Stimulated activated CD4-positive, alpha-beta T cell treated with anti-CD3 and anti-CD28 coated beads, Interleukin-15, amount 100 ng/mL, for 1 hour (primary cell): ENCODE results near the gene HSDL2.
"Not testable (repeated sequence)": the region's sequence is repeated elsewhere in the genome, so short reads cannot be mapped to it uniquely, and the experiment has no call there.

Source experiments
- DNase-seq, 2 donors: peaks; one replicate each; pipeline ENCODE4 v3.0.0-alpha.2; 2020; ENCODE audit warnings: low read depth in 1 of 2, low spot score in 1 of 2

Gene HSDL2

DNA sequence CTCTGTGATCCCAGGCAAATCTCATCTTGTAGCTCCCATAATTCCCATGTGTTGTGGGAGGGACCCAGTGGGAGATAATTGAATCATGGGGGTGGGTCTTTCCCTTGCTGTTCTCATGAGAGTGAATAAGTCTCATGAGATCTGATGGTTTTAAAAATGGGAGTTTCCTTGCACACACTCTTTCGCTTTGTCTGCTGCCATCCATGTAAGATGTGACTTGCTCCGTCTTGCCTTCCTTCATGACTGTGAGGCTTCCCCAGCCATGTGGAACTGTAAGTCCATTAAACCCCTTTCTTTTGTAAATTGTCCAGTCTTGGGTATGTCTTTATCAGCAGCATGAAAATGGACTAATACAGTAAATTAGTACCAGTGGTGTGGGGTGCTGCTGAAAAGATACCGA is 14.7 kb upstream of the HSDL2 start:
- DNase-seq: not testable (repeated sequence)

DNA sequence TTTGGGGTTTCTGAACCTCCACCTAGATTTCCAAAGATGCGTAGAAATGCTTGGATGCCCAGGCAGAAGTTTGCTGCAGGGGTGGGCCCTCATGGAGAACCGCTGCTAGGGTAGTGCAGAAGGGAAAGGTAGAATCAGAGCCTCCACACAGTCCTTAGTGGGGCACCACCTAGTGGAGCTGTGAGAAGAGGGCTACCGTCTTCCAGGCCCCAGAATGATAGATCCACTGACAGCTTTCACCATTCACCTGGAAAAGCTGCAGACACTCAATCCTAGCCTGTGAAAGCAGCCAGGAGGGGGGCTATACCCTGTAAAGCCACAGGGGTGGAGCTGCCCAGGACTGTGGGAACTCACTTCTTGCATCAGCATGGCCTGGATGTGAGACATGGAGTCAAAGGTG is 13.3 kb upstream of the HSDL2 start:
- DNase-seq: no peak

DNA sequence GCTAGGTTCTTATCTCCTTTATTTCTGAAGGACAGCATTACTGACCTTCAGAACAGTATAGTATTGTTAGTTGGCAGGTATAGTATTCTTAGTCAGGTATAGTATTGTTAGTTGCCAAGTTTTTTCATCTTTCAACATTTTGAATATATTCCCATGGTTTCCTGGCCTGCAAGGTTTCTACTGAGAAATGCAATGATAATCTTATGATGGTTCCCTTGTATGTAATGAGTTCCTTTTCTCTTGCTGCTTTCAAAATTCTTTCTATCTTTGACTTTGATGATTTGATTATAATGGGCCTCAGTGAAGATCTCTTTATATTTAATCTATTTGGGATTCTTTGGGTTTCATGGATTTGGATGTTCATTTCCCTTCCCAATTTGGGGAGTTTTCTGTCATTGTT is 12.4 kb upstream of the HSDL2 start:
- DNase-seq: no peak

DNA sequence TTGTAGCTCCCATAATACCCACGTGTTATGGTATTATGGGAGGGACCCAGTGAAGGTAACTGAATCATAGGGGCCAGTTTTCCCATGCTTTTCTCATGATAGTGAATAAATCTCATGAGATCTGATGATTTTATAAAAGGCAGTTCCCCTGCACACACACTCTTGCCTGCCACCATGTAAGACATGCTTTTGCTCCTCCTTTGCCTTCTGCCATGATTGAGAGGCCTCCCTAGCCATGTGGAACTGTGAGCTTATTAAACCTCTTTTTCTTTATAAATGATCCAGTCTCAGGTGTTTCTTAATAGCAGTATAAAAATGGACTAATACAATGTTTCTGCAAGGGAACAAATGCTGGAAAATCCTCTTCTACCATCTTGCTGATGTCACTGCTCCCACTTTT is 10.1 kb upstream of the HSDL2 start:
- no peak for DNase-seq

DNA sequence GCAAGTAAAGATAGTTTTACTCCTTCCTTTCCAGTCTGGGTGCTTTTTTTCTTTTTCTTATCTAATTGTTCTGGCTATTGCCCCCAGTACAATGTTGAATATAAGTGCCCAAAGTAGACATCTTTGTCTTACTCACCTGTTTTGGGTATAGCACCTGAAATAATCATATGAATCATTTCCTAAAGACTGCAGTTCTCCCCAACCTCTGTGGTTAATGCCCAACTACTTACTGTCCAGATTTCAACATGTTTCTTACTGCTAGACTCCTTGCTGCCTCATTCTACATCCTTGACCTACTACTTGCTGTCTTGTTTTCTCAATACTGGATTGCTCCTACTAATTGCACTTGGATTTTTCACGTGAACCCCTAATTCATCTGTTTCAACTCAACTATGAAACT is 8.8 kb upstream of the HSDL2 start:
- DNase-seq: no peak

DNA sequence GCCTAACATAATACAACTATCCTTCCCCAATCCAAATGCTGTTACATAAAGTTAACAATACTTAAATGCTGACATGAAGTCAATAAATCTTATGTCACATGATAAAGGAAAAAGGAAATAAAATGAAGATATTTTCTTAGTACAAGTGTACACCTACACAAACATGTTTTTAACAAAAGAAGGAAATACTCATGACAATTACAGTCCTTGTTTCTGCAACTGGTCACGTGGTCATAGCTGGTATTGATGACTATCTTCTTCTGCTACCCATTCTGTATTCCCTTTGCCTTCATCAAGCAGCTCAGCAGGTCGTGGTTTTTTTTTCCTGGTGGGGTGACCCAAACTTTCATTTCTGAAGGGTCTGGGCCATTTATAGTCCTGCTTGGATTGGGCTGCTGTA is 6.2 kb upstream of the HSDL2 start:
- not testable (repeated sequence) for DNase-seq

DNA sequence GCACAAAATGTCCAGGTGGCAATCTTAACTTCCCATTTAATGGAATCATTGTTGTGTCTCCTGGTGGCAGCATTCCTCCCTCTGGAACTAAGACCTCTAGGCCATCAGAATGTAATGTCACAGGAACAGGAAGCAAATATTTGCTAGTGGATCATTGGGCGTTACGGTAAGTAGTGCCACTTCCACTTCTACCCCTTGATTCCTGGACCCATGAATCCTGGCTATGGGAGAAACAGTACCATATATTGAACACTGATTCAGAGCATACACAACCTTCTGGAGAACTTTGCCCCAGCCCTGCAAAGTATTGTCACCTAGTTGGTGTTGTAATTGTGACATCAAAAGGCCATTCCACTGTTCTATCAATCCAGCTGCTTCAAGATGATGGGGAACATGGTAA is 5.7 kb upstream of the HSDL2 start:
- not testable (repeated sequence) for DNase-seq

DNA sequence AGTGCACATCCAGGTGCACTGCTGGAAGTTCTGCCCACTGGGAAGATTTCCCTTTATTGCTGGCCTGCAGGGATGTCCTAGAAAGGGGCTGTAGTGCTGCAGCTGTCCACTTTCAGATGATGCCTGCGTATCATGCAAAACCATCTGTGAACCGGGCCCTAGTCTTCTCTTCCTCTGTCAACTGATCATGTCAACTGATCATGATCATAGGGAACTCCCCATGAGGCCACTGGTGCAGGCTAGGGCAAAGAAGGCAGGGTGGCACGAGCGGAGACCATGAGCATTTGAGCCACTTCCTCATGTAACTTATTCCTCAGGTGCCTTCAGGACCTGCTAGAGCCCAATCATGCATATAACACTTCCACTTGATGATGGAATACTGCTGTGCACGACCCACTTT is 4.5 kb upstream of the HSDL2 start:
- no peak for DNase-seq

DNA sequence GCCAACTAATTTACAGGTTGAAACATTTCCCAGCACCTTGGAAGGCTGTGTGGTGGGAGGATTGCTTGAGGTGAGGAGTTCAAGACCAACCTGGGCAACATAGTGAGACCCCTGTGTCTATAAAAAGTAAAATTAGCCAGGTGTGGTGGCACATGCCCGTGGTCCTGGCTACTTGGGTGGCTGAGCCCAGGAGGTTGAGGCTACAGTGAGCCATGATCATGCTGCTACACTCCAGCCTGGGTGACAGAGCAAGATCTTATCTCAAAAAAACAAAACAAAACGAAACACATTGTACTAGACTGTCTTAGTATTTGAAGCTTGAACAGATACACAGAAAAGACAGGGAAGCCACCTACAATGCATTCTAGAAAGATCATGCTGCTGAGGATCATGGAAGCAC is 2.8 kb upstream of the HSDL2 start:
- DNase-seq: no peak

DNA sequence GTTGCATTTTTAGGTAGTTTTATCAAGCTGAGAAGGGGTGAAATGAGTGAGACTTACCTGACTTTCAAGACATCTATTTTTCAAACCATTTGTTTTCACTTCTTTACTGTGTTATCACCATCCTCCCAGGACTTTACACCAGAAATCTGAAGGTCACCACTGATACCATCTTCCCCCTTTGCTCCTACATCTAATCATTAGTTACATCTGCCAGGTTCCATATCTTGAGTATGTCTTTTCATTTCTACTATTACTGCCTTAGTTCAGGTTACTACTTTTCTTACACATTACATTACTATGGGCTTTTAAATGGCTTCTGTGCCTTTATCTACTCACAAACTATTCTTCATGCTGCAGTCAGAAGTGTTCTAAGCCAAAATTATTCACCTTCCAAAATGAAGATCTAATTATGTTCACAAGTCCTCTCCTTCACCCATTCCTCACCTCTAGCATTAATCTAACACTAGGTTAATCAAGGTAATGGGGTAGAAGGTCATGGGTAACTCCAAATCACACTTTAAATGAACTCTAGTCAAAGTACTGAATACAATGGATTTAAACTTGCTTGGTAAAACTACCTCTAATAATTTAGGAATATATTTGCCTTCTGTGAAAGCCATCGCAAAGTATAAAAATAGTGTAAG is 2.1 kb upstream of the HSDL2 start:
- no peak for DNase-seq

DNA sequence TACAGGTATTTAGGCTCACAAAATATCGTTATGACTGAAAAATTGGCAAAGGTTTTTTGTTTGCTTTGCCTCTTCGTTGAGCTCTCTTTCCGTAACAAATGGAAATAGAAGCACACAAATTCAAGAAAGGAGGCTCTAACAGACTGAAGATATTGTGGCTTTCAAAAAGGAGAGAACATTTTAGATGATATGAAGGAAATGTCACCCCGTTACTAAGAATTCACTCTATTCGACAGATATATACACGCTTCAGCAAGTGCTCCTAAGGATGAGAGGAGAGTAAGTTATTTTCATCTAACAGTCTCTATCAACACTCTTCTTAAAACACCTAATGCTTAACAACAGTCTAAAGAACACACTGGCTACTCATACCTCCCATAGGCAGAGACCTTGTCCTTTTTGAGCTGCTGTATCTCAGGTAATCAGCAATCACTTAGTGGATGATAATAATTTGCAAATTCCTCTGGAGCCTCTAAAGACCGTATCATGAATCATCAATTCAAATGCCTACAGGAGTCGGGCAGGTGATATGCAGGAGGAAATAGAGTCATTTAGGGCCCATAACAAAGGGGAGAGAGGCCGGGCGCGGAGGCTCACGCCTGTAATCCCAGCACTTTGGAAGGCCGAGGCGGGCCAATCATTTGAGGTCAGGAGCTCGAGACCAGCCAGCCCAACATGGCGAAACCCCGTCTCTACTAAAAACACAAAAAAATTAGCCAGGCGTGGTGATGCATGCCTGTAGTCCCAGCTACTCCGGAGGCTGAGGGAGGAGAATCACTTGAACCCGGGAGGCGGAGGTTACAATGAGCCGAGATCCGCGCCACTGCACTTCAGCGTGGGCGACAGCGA is 1.4 kb upstream of the HSDL2 start:
- DNase-seq: peak in 1 of 2 donors; percentile 6

DNA sequence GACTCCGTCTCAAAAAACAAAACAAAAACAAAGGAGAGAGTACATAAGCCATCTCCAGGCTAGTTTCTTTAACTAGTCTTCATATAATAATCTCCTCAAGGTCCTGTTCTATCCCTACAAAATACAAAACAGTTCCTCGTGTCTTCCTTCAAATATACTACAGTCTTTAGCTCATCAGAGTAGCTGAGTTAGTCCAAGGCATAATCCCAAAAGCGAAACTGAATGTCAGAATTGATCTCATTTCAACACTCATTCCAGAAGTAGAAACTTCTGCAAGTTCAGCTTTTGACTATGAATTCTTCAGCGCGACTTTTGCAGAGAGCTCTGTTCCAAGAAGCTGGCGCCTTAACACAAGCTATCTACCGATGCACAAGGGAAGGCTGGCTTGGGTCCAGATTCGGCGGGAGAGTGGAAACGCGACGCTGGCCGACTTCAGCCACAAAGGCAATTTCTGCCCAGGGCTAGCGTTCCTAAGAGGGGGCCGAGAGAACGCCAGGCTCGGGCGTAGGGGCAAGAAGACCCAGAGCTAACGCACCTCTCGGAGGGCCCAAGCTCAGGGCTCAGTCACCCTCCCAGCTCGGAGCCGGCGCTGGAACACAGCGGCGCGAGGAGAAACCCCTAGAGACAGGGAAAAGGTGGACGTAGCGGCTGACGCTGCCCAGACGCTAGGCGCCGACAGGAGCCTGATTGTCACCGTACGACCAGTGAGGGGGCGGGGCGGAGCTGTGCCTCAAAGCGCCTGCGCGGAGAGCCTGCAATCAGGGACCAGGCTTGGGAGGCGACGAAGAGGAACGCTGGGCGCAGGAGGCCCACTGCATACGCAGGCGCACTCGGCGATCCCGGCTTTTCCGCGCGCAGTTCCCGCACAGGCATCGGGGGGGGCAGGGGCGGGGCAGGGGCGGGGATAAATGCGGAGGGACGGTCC is 469 bp upstream of the HSDL2 start:
- DNase-seq: peak; percentile 95

DNA sequence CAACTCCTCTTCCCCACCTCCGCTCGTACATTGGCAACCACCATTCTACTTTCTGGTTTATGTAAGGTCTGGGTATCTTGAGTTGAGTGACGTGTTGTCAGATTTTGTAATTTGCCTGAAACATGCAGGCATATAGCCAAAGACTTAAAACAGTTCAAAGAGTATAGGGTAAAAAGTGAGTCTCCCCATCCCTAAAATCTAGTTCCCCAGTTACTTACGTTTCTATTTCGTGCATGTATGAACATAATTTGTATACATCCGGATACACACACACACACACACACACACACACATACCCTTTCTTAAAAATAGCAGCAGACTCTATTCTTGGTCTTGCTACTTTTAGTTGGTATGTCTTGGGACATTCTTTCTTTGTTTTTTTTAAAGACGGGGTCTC is 915 bp downstream of the HSDL2 start:
- no peak for DNase-seq

DNA sequence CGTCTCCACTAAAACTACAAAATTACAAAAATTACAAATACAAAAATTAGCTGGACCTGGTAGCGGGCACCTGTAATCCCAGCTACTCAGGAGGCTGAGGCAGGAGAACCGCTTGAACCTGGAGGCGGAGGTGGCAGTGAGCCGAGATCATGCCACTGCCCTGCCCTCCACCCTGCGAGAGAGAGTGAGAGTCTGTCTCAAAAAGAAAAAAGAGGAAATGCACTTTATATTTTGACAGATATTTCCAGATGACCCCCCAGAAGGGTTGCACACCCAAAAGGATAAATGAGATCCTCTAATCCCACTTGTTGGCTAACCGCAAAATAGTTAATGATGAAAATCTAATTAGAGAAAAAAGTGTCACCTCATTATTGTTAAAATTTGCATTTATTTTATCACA is 2.2 kb downstream of the HSDL2 start:
- no peak for DNase-seq

DNA sequence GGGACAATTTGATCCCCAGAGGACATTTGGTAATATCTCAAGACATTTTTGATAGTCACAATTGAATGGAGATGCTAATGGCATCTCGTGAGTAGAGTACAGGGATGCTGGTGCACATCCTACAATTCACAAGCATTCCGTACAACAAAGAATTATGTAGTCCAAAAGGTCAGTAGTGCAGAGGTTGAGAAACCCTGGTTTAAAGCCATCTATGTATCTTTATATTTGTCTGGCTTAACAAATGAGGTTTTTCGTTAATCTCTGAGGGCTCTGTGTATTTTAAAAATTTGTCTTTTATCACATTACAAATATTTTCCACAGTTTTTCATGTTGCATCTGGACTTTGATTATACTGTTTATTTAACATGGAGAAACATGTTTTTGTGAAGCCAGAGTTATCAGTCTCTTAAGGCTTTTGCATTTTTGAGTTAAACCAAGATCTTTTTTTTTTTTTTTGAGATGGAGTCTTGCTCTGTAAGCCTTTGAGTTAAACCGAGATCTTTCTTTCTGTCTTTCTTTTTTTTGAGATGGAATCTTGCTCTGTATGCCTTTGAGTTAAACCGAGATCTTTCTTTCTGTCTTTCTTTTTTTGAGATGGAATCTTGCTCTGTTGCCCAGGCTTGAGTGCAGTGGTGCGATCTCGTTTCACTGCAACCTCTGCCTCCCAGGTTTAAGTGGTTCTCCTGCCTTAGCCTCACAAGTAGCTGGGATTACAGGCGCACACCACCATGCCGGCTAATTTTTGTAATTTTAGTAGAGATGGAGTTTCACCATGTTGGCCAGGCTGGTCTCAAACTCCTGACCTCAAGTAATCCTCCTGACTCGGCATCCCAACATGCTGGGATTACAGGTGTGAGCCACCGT is 2.8 kb downstream of the HSDL2 start:
- DNase-seq: no peak

DNA sequence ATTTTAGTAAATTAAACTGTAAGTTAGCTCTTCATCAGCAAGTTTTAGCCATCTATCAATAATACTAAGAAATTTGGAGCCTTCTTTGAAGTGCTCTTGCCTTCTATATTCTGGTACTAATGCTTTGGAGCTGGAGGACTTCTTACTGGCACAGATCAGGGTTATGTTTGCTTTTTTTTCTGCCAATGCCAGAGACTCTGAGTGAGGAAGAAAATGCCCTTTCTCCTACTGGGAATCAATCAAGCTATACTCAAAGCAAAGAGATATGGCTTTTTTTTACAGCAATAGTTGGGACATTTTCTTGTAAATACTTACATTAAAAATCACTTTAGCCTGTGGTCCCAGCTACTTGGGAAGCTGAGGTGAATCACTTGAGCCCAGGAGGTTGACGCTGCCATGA is 4.3 kb downstream of the HSDL2 start:
- DNase-seq: no peak

DNA sequence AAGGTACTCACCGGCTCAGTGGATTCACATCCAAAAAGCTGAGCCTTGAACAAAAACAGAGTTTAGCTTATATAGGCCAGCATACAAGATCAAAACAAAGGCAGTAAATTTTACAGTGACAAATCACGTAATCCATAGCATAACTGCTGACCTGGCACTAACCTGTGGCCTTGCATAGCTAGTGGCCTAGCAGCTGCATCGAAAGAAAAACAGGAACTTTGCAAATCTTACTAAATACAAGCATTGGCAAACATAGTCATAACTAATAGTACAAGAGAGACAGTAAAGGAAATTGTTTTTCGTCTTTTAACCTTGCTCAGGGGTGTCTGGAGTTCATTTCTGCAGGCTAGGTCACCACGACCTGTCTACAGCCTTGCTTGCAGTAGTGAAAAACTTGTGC is 4.8 kb downstream of the HSDL2 start:
- DNase-seq: no peak

DNA sequence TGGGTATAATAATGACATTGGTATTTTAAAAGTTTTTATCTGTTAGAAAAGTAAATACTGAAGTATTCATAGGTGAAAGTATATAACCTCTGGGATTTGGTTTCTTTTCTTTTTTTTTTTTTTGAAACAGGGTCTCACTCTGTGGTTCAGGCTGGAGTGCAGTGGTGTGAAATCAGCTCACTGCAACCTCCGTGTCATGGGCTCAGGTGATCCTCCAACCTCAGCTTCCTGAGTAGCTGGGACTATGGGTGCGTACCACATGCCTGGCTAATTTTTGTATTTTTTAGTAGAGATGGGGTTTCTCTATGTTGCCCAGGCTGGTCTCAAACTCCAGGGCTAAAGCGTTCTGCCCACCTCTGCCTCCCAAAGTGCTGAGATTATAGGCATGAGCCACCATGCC is 7.2 kb downstream of the HSDL2 start:
- DNase-seq: no peak

DNA sequence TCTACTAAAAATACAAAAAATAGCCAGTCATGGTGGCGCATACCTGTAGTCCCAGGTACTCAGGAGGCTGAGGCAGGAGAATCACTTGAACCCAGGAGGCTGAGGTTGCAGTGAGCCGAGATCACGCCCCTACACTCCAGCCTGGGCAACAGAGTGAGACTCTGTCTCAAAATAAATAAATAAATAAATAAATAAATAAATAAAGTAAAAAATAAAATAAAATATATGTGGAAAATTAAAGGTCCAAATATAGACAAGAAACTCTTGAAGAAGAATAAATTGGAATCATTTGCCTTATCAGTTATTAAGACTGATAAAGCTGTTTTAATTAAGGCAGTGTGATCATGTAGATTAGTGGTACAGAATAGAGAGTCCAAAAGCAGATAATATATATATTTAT is 10.0 kb downstream of the HSDL2 start:
- not testable (repeated sequence) for DNase-seq

DNA sequence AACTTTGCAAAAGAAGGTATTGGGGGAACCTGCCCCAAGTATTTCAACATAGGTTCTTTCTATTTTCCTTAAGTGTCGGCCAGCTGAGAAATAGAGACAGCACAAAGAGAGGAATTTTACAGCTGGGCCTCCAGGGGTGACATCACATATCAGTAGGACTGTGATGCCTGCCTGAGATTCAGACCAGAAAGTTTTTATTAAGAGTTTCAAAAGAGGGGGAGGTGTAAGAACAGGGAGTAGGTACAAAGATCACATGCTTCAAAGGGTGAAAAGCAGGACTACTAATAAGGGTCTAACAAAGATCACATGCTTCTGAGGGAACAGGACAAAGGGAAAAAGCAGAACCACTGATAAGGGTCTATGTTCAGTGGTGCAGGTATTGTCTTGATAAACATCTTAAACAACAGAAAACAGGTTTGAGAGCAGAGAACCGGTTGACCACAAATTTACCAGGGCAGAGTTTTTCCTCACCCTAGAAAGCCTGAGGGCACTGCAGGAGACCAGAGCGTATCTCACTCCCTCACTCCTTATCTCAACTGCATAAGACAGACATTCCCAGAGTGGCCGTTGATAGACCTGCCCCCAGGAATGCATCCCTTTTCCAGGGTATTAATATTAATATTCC is 12.1 kb downstream of the HSDL2 start:
- not testable (repeated sequence) for DNase-seq
